ENCODE data around the gene NTN4.

Gene NTN4

GRCh38 chr12:95629392-95629791, 161.2 kb downstream of the NTN4 start:
- TF ChIP-seq POLR2AphosphoS5 (IDR thresholded peaks at IDR 0.05; ENCODE audit: low read depth, low read length) (no peak), REST (IDR thresholded peaks at IDR 0.05; ENCODE audit: insufficient read depth in 1 of 2, low read depth in 2 of 2, low read length in 2 of 2) (no peak), TAF1 (IDR thresholded peaks at IDR 0.05; ENCODE audit: borderline replicate concordance, insufficient read depth, low read length) (no peak), FOXP2 (optimal IDR thresholded peaks at IDR 0.05; ENCODE audit: borderline replicate concordance, extremely low read depth, extremely low read length, insufficient read depth) (no peak), SIN3A (IDR thresholded peaks at IDR 0.05; ENCODE audit: borderline replicate concordance, insufficient read depth, low read length) (no peak)

- TF ChIP-seq POLR2AphosphoS5 (IDR thresholded peaks at IDR 0.05; ENCODE audit: low read depth, low read length) (no peak), FOXP2 (optimal IDR thresholded peaks at IDR 0.05; ENCODE audit: borderline replicate concordance, extremely low read depth, extremely low read length, insufficient read depth) (no peak), SIN3A (IDR thresholded peaks at IDR 0.05; ENCODE audit: borderline replicate concordance, insufficient read depth, low read length) (no peak), TAF1 (IDR thresholded peaks at IDR 0.05; ENCODE audit: borderline replicate concordance, insufficient read depth, low read length) (no peak), REST (IDR thresholded peaks at IDR 0.05; ENCODE audit: insufficient read depth in 1 of 2, low read depth in 2 of 2, low read length in 2 of 2) (no peak)
Measured at GRCh38 chr12:95626854-95627253, 163.7 kb downstream of the NTN4 start.

GRCh38 chr12:95625012-95625411, 165.6 kb downstream of the NTN4 start:
- TF ChIP-seq SIN3A (IDR thresholded peaks at IDR 0.05; ENCODE audit: borderline replicate concordance, insufficient read depth, low read length), result no peak
- no peak for TF ChIP-seq TAF1 (IDR thresholded peaks at IDR 0.05; ENCODE audit: borderline replicate concordance, insufficient read depth, low read length)
- TF ChIP-seq FOXP2 (optimal IDR thresholded peaks at IDR 0.05; ENCODE audit: borderline replicate concordance, extremely low read depth, extremely low read length, insufficient read depth), result no peak
- TF ChIP-seq REST (IDR thresholded peaks at IDR 0.05; ENCODE audit: insufficient read depth in 1 of 2, low read depth in 2 of 2, low read length in 2 of 2), result no peak
- TF ChIP-seq POLR2AphosphoS5 (IDR thresholded peaks at IDR 0.05; ENCODE audit: low read depth, low read length), result no peak

- TF ChIP-seq SIN3A (IDR thresholded peaks at IDR 0.05; ENCODE audit: borderline replicate concordance, insufficient read depth, low read length) (no peak), TAF1 (IDR thresholded peaks at IDR 0.05; ENCODE audit: borderline replicate concordance, insufficient read depth, low read length) (no peak), FOXP2 (optimal IDR thresholded peaks at IDR 0.05; ENCODE audit: borderline replicate concordance, extremely low read depth, extremely low read length, insufficient read depth) (no peak), POLR2AphosphoS5 (IDR thresholded peaks at IDR 0.05; ENCODE audit: low read depth, low read length) (no peak), REST (IDR thresholded peaks at IDR 0.05; ENCODE audit: insufficient read depth in 1 of 2, low read depth in 2 of 2, low read length in 2 of 2) (no peak)
Measured at GRCh38 chr12:95624589-95624988, 166.0 kb downstream of the NTN4 start.

Data from PFSK-1 (cell line).